Psoas muscle (tissue), 8 donors: ENCODE data around the gene CDKN2C. TPM values are rescaled to one million over a fixed set of nuclear protein-coding genes. Genes with fewer than 3 reads are reported as not detected.

Experiments used
- ATAC-seq, 4 donors: fragments of 200-7000 bp; cut with Tn5 transposase; one replicate each; pipeline ENCODE4 v1.9.1; 2020; ENCODE audit warnings: moderate library complexity in 3 of 4, mild to moderate bottlenecking in 2 of 4
- DNase-seq, 2 donors: peaks; one replicate each; pipeline ENCODE4 v3.0.0-alpha.2; 2020
- H3K27ac ChIP-seq: fragments of 200-600 bp; one replicate; pipeline ENCODE4 v1.8.0; 2022
- H3K27me3 ChIP-seq, 3 donors: fragments of 200-600 bp in 1 of 3; one replicate each; pipeline versions ENCODE4 v1.6.1 to v1.8.0; 2013 to 2022; ENCODE audit warnings: low read length in 2 of 3, mild to moderate bottlenecking in 2 of 3, moderate library complexity in 1 of 3; ENCODE audit not compliant: insufficient read depth in 3 of 3
- H3K36me3 ChIP-seq, 2 donors: fragments of 200-600 bp in 1 of 2; one replicate each; pipeline versions ENCODE4 v1.6.1 to v1.8.0; 2013 to 2022; ENCODE audit warnings: low read depth in 1 of 2, mild to moderate bottlenecking in 1 of 2, moderate library complexity in 1 of 2; ENCODE audit not compliant: insufficient read depth in 1 of 2
- H3K4me1 ChIP-seq: fragments of 200-600 bp; one replicate; pipeline ENCODE4 v1.8.0; 2022
- H3K4me3 ChIP-seq: fragments of 200-600 bp; one replicate; pipeline ENCODE4 v1.8.0; 2022; ENCODE audit warnings: mild to moderate bottlenecking
- H3K9me3 ChIP-seq: fragments of 200-600 bp; one replicate; pipeline ENCODE4 v1.8.0; 2022
- CTCF ChIP-seq: fragments of 200-600 bp; IDR thresholded peaks from one replicate; pipeline ENCODE4 v1.8.0; 2022; ENCODE audit warnings: antibody characterized with exemption
- WGBS, 3 donors: extraction: QIAGEN DNeasy Blood & Tissue Kit; methylation state at CpG; one replicate each; pipeline versions ENCODE4 v1.1.6 to v1.1.7; 2013; 5-methylcytosine and 5-hydroxymethylcytosine counted together
- intact Hi-C, 2 donors: fragments of 100-400 bp; cut with DNase I; formaldehyde crosslinking; loops; one replicate each; pipeline versions ENCODE4 v1.11.0 to v1.14.2; 2022
- polyA plus RNA-seq, 3 donors: library from polyadenylated mRNA; stranded (reverse); fragments of 200-250 nt; gene quantifications; one replicate each; pipeline ENCODE4 v1.2.3, GENCODE V29; 2013
- total RNA-seq, 4 donors: library from RNA; stranded (reverse); fragmentation: NEBNext Ultra II Directional in 2 of 4; extraction: Animal tissue kit (Norgen Biotek cat#: 25700) in 2 of 4; gene quantifications; one replicate each; pipeline versions ENCODE4 v1.2.1 to v1.2.4, GENCODE V29; 2021 to 2023
- donor health status: healthy with polysubstance abuse.
- donor health status: DM: no; HTN: no; CAD: no; lungs with moderate emphysema.
- donor health status: Bipolar disorder and iron deficiency.
- donor health status: healthy.
- donor health status: DM: yes; HTN: yes; CAD: no.
- donor health status: DM: no; HTN: no; CAD: no.
- donor health status: DM: no; HTN: no; CAD: no.
- donor health status: DM: yes; HTN: yes; CAD: no.

Gene CDKN2C
- total and polyA plus RNA-seq, 7 donors = 3.5 to 12.7 (median 7.3) TPM

GRCh38 chr1:50980505-50980904 lies 10.5 kb downstream of the CDKN2C start:
- H3K9me3 ChIP-seq = no peaks in the 10 kb centered on the region
- DNase-seq (no peak), ATAC-seq (no peak)
- H3K4me1 ChIP-seq = peaks cover 11% of the 10 kb centered on the region
- no peaks in the 10 kb centered on the region for H3K27me3 ChIP-seq
- peak overlapping the region; percentile 12 for H3K4me3 ChIP-seq
- peak overlapping the region; percentile 98 for H3K27ac ChIP-seq
- no peak for TF ChIP-seq CTCF
- intact Hi-C loops = no loop called here
- no peaks in the 10 kb centered on the region for H3K36me3 ChIP-seq

GRCh38 chr1:50981741-50982140 lies 11.7 kb downstream of the CDKN2C start:
- Histone ChIP-seq H3K27me3 (no peaks in the 10 kb centered on the region), H3K9me3 (no peaks in the 10 kb centered on the region), H3K4me1 (peaks cover 5% of the 10 kb centered on the region), H3K27ac (no peak overlapping the region), H3K4me3 (peak overlapping the region; percentile 33), H3K36me3 (no peaks in the 10 kb centered on the region)
- intact Hi-C loops = no loop called here
- 35 to 75% (median 43%) methylated on average over 1 of the region's 1 CpG for WGBS, 3 donors
- ATAC-seq (peak in 1 of 4 donors; percentile 27), DNase-seq (no peak)
- no peak for TF ChIP-seq CTCF

- no peak for ATAC-seq
- WGBS, 3 donors = 90 to 96% (median 90%) methylated on average over 3 of the region's 3 CpGs
- no peaks in the 10 kb centered on the region for H3K9me3 ChIP-seq
- no peaks in the 10 kb centered on the region for H3K36me3 ChIP-seq
- intact Hi-C loops = no loop called here
- TF ChIP-seq CTCF = no peak
- DNase-seq = no peak
- H3K4me3 ChIP-seq = no peak overlapping the region
- H3K27ac ChIP-seq = no peak overlapping the region
- peaks cover 4% of the 10 kb centered on the region for H3K4me1 ChIP-seq
- H3K27me3 ChIP-seq = no peaks in the 10 kb centered on the region
Observed at GRCh38 chr1:50982611-50983010, 12.6 kb downstream of the CDKN2C start.

GRCh38 chr1:50983219-50983802 lies 13.3 kb downstream of the CDKN2C start:
- TF ChIP-seq CTCF = no peak
- Histone ChIP-seq H3K9me3 (no peaks in the 10 kb centered on the region), H3K27me3 (no peaks in the 10 kb centered on the region), H3K36me3 (no peaks in the 10 kb centered on the region), H3K27ac (no peak overlapping the region), H3K4me1 (peaks cover 4% of the 10 kb centered on the region), H3K4me3 (no peak overlapping the region)
- WGBS, 3 donors = 53 to 68% (median 66%) methylated on average over 2 of the region's 2 CpGs
- DNase-seq (no peak), ATAC-seq (no peak)
- intact Hi-C loops = no loop called here

- no peak overlapping the region for H3K27ac ChIP-seq
- ATAC-seq = no peak
- intact Hi-C loops = no loop called here
- H3K4me3 ChIP-seq = no peak overlapping the region
- H3K9me3 ChIP-seq = no peaks in the 10 kb centered on the region
- H3K4me1 ChIP-seq = no peaks in the 10 kb centered on the region
- 28 to 45% (median 39%) methylated on average over 1 of the region's 1 CpG for WGBS, 3 donors
- no peaks in the 10 kb centered on the region for H3K36me3 ChIP-seq
- H3K27me3 ChIP-seq = no peaks in the 10 kb centered on the region
- no peak for DNase-seq
- no peak for TF ChIP-seq CTCF
Observed at GRCh38 chr1:50985094-50985493, 15.0 kb downstream of the CDKN2C start.
